HG02763 (cell line): ENCODE data around the gene KCNA3.

Experiments
- ATAC-seq: cut with Tn5 transposase; IDR thresholded peaks from one replicate; pipeline ENCODE4 v1.9.1; 2021; ENCODE audit warnings: mild to moderate bottlenecking, moderate library complexity; ENCODE audit not compliant: unreplicated experiment

KCNA3 gene

DNA sequence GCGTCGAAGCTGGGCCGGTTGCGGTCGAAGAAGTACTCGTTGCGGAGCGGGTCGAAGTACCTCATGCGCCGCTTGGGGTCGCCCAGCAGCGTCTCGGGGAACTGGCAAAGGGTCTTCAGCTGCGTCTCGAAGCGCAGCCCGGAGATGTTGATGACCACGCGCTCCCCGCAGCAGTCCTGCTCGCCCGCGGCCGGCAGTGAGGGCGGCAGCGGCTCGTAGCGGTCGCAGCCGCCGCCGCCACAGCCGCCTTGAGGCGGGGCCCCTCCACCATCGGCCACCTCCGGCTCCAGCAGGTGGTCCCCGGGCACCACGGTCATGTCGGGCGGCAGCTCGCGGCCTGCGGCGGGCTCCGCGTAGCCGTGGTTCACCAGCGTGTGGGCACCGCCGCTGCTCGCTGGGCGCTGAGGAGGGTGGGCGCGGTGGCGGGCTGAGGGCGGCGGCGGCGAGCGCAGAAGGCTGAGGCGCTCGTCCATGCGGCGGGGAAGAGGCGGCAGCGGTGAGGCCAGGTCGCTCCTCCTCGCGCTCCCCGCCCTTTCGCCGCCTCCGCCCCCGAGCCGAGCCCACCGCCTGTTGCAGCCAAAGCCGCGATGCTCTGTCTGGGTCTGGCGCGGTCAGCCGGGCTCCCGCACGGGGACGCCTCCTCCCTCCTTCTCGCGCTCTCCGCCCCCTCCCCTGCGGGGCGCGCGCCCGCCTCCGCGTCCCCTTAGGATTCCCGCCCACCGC lies at the start of gene KCNA3:
KCNA3 (minus strand) TSS at position 604 of the 723 bp plus-strand sequence; CDS start at position 473, 131 bp downstream.
- no peak for ATAC-seq

DNA sequence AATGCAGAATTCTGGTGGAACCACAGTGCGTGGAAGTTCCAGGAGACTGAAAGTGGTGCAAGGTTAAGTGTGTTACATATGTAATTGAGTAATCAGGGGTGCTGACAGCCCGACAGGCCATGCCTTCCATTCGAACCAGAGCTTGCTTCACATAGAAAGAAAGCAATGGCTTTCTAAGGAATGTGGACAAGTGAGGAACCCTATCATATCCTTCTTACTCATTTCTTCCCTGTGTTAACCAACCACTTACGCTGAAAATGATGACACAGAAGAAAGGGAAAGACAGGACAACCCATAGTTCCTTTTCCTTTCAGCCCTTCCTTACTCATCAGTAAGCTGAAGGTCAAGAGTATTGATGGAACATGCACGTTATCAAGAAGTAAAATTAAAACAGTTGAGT lies 48.1 kb upstream of the KCNA3 start:
- no peak for ATAC-seq

DNA sequence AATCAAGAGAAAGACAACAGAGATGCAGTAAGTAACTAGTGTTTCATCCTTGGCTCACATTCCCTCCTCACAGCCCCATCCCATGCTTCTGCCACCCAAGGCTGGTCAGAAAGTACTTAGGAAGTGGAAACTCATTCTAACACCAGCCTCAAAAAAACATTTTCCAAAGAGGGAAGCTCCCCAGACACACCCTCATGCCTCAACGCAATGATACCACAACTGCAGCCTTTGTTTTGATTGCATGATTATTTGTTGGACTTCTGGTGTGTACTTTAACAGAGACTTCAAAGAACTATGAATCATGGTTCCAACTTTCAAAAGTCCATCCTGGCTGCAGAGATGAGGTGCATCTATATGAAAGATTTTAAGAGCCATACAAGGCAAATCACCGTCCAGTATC lies 45.2 kb upstream of the KCNA3 start:
- ATAC-seq: no peak

GRCh38 chr1:110718452-110718851 lies 43.7 kb upstream of the KCNA3 start:
- ATAC-seq: no peak

GRCh38 chr1:110717179-110717578 lies 42.4 kb upstream of the KCNA3 start:
- no peak for ATAC-seq

GRCh38 chr1:110714374-110714995 lies 39.7 kb upstream of the KCNA3 start:
- ATAC-seq: no peak

DNA sequence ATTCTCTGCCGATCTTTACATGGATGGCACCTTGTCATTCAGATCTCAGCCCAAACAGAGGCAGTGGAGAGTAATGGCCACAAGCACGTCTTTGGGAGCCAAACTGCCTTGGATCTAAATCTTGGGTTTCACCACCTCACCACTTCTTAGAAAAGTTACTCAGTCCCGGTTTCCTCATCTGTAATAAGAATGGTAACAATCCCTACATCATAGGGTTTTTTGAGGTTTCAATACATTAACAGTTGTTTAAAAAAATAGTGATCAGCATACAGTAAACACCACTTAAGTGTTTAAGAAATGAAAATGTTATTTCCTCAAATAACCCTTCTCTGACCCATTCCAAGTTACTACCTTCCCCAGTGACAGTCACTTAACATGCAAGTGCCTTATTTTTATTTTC lies 38.5 kb upstream of the KCNA3 start:
- no peak for ATAC-seq

DNA sequence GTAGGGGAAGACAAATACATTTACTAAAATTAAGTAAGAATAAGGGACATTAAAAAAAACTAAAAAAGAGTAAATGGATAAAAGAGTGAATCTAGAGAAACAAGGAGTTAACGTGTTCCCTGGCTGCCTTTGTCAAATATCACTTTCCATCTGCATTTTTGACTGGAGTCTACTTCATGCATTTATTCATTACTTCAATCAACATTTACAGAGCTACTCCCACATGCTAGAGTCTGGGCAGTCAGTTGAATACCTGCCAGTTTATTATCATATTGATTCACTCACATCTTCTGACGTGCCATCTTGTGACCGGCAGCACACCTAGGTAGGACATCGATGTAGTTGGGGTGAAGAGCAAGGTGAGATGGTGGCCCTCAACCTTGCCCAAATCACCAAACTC lies 35.6 kb upstream of the KCNA3 start:
- ATAC-seq: no peak

DNA sequence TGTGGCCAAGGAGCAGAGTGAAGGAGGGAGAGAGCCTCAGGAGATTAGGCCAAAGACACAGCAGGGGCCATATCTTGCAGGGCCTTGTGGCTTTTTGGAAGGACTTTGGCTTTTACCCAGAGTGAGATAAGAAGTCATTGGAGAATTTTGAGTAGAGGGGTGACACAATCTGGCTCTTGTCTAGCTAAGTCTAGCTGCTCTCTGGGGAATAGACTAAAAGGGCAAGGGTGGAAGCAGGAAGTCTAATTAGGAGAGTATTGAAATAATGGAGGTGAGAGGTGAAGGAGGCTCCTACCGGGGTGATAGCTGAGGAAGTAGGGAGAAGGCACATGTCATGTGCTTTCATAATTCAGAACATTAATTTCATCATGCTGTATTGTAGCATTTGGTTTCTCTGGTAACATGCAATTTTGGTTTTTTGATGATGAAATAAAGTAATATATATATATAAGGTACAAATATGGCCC lies 34.3 kb upstream of the KCNA3 start:
- ATAC-seq: no peak

GRCh38 chr1:110707232-110707631 lies 32.5 kb upstream of the KCNA3 start:
- ATAC-seq: no peak

GRCh38 chr1:110706621-110707020 lies 31.9 kb upstream of the KCNA3 start:
- ATAC-seq: no peak

DNA sequence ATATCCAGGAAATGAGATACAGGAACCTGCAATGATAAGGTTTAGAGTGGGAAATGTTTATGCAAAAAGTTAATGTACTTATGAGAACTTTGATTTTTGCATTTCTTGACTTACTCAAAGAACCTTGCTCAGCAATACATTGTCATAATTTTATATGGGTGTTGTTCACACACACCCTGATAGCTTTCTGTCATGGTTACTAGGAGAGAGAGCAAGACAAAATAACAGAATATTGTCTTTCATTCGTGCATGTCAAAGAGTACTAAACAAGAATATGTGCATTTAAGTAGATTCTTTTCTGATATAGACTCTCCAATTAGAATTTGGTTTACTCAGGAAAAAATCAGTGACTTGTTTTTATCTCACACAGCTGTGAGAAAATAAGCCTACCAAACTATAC lies 27.5 kb upstream of the KCNA3 start:
- no peak for ATAC-seq

DNA sequence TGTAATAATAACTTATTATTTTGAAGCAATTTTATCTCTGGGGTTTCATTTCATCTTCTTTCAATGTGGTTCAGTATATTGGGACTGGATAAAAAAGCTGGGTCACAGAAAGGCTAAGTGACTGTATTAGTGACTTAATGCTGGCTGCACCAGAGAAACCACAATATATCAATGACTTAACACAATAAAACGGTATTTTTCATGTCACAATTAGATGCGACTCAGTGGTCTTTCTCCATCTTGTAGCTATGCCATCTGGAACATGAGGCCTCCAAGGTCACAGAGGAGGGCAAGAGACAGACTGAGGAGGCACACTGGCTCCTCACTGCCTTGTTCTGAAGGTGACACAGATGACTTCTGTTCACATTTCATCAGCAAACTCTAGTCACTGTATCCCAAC lies 26.0 kb upstream of the KCNA3 start:
- no peak for ATAC-seq

- ATAC-seq: no peak
Measured at GRCh38 chr1:110697606-110698005, 22.9 kb upstream of the KCNA3 start.

GRCh38 chr1:110696818-110697217 lies 22.1 kb upstream of the KCNA3 start:
- ATAC-seq: no peak

DNA sequence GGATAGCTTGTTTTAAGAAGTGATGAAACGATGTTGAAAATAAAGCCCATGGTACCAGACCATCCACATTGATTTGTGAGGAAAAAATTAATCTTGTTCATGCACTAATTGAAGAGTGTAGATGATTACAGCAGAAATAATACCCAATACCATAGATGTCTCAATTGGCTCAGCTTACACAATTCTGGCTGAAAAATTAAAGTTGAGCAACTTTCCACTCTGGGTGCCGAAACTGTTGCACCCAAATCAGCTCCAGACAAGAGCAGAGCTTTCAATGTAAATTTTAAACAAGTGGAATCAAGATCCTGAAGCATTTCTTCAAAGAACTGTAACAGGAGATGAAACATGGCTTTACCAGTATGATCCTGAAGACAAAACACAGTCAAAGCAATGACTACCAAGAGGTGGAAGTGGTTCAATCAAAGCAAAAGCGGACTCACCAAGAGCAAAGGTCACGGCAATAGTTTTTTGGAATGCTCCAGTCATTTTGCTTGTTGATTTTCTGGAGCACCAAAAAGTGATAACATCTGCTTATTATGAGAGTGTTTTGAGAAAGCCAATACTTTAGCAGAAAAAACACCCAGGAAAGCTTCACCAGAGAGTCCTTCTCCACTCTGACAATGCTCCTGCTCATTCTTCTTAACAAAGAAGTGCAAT lies 16.1 kb upstream of the KCNA3 start:
- ATAC-seq: no peak

GRCh38 chr1:110689868-110690267 lies 15.1 kb upstream of the KCNA3 start:
- ATAC-seq: no peak

- ATAC-seq: no peak
Measured at GRCh38 chr1:110688514-110688913, 13.8 kb upstream of the KCNA3 start.

DNA sequence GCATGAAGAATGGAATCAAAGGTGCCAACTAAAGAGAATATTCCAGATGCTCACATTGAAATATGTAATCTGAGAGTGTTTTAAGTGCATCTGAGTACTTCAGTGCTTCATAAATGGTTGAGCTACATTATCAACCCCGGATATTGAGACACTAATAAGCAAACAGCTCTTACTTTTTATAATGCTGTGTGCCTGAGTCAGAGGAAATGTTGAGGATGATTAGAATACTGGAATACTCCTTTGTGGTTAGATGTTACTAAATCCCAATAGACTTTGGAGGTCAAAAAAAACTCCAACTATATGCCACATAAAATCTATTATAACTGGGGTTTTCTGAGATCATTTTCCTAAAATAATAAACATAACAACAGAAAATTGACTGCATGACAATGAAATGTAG lies 12.5 kb upstream of the KCNA3 start:
- ATAC-seq: no peak

DNA sequence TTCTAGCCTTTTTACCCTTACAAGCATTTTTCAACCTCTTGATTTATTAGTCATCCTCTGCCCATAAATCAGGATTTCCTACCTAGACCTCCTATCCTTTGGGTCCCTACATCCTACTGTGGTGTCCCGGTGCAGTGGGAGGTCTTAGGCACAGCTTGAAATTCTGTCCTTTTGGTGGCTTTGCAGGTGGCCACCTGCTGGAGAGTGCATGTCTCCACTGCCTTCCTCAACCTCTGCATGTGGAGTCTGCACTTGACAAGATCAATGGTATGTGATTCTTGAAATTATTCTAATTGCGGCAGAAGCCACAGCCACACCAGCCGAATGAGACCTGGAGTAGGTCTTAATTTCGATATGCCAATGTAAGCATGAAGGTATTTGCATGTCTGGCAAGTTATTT lies 11.4 kb upstream of the KCNA3 start:
- no peak for ATAC-seq

- no peak for ATAC-seq
Measured at GRCh38 chr1:110684491-110684890, 9.8 kb upstream of the KCNA3 start.

DNA sequence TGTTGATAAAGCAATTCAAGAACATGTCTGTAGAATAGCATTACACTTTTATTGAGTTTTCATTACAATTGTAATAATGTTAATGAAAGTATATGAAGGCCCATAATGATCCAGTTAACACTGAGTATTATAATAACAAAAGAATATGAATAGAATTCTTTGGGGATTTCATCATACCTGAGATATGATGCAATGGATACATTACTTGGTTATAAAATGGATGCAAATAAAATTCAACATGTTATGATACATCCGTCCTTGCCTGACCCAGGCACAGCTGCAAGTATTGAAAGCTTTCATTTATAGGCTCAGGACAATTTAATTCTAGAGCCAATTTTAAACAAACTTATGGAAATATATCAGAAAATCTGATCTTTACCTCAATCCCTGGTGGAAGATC lies 8.2 kb upstream of the KCNA3 start:
- no peak for ATAC-seq
